WTC11 (cell line): Measurements from ENCODE around the gene MRPL24. TPM values are rescaled to one million over a fixed set of nuclear protein-coding genes. Genes with fewer than 3 reads are reported as not detected.

Experiments
- total RNA-seq: library from RNA; stranded (reverse); gene quantifications from 3 replicates; pipeline ENCODE4 v1.2.3, GENCODE V29; 2021

The MRPL24 gene
- total RNA-seq, 1 experiment from 2014 or later, result 35.2 TPM

Other genes with a start within 250 kb of the MRPL24 start
- gene MEF2D, start 240.3 kb downstream of the MRPL24 start, total RNA-seq, result 20.6 to 24.1 TPM (median 24.0 TPM) in 3 replicates
- gene IQGAP3, start 168.5 kb downstream of the MRPL24 start, total RNA-seq, result 30.8 to 33.3 TPM (median 33.3 TPM) in 3 replicates
- 0.09 to 0.20 TPM (median 0.11 TPM) in 3 replicates for gene TTC24, start 161.4 kb downstream of the MRPL24 start, total RNA-seq
- 81.6 to 98.1 TPM (median 92.8 TPM) in 3 replicates for gene NAXE, start 149.3 kb downstream of the MRPL24 start, total RNA-seq
- gene GPATCH4, start 139.6 kb downstream of the MRPL24 start, total RNA-seq, result 37.1 to 50.1 TPM (median 38.2 TPM) in 3 replicates
- 1.1 to 1.3 TPM (median 1.2 TPM) in 3 replicates for gene HAPLN2, start 121.7 kb downstream of the MRPL24 start, total RNA-seq
- gene BCAN, start 99.0 kb downstream of the MRPL24 start, total RNA-seq, result 2.5 to 3.7 TPM (median 3.6 TPM) in 3 replicates
- 103 to 127 TPM (median 104 TPM) in 3 replicates for gene NES, start 63.7 kb downstream of the MRPL24 start, total RNA-seq
- 135 to 195 TPM (median 186 TPM) in 3 replicates for gene CRABP2, start 35.5 kb downstream of the MRPL24 start, total RNA-seq
- 32.0 to 41.0 TPM (median 37.9 TPM) in 3 replicates for gene METTL25B, start 12.6 kb downstream of the MRPL24 start, total RNA-seq
- 37.2 to 43.8 TPM (median 42.2 TPM) in 3 replicates for gene ISG20L2, start 12.3 kb downstream of the MRPL24 start, total RNA-seq
- 301 to 339 TPM (median 318 TPM) in 3 replicates for gene HDGF, start 10.6 kb upstream of the MRPL24 start, total RNA-seq
- gene PRCC, start 26.4 kb upstream of the MRPL24 start, total RNA-seq, result 97.4 to 98.5 TPM (median 98.0 TPM) in 3 replicates
- gene SH2D2A, start 75.8 kb upstream of the MRPL24 start, total RNA-seq, result 4.9 to 6.9 TPM (median 6.6 TPM) in 3 replicates
- gene INSRR, start 118.0 kb upstream of the MRPL24 start, total RNA-seq, result 0.05 to 0.11 TPM in 2 of 3 replicates, not detected in the other
- gene NTRK1, start 119.8 kb upstream of the MRPL24 start, total RNA-seq, result 0.23 to 0.42 TPM (median 0.23 TPM) in 3 replicates
- gene PEAR1, start 152.6 kb upstream of the MRPL24 start, total RNA-seq, result 0.89 to 1.6 TPM (median 1.0 TPM) in 3 replicates
- gene LRRC71, start 179.5 kb upstream of the MRPL24 start, total RNA-seq, result 0.18 to 0.30 TPM (median 0.22 TPM) in 3 replicates